ENCODE measurements around the gene USF1.
"Not testable (repeated sequence)": the region's sequence is repeated elsewhere in the genome, so short reads cannot be mapped to it uniquely, and the experiment has no call there.

Gene USF1

DNA sequence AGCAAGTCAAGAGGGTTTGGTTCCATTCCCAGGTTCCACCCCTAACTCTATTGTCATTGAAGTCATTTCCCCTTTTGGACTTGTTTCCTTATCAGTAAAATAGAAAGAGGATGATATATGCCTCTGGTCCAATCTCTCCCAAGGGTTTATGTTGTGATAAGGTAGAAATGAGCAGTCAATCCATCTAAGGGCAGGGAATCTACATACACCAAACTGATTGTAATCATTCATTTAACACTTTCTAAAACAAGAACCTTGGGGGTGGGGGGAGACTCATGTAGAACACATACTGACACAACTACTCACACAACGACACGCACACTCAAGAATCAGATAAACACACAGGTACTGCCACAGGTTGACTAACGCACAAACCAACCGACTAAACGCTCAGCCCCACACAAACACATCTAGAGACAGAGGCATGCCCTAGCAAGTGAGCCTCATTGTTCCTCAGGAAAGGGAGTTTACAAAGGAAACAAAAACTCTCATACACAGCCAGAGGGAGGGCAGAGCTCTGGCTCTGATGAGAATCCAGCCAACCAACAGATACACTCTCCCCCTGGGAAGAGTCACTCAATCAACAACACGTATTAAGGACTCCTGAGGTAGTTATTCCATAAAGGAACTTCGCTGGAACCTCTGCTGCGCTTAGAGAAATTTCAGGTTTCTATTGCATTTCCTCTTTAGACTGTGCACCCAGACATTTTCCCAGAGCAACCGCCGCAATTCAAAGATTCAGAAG is 25.9 kb downstream of the USF1 start:
- DNase-seq, result no peak

- not testable (repeated sequence) for DNase-seq
Observed at GRCh38 chr1:161019111-161019660, 26.6 kb downstream of the USF1 start.

GRCh38 chr1:161018631-161018930 is 27.2 kb downstream of the USF1 start:
- no peak for DNase-seq

- DNase-seq, result no peak
Observed at GRCh38 chr1:161017756-161018630, 27.8 kb downstream of the USF1 start.

- not testable (repeated sequence) for DNase-seq
Observed at GRCh38 chr1:161017181-161017580, 28.6 kb downstream of the USF1 start.

DNA sequence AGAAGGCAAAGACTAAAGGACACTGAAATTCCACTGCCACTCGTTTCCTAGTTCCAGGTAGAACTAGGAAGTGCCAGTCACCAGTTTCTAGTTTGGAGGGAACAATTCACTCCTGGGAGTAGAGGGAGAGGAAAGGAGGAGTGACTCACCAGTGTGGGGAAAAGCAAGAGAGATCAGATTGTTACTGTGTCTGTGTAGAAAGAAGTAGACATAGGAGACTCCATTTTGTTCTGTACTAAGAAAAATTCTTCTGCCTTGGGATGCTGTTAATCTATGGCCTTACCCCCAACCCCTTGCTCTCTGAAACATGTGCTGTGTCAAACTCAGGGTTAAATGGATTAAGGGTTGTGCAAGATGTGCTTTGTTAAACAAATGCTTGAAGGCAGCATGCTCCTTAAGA is 29.1 kb downstream of the USF1 start:
- not testable (repeated sequence) for DNase-seq

GRCh38 chr1:161013488-161014230 is 32.1 kb downstream of the USF1 start:
- DNase-seq, result peak; percentile 39

DNA sequence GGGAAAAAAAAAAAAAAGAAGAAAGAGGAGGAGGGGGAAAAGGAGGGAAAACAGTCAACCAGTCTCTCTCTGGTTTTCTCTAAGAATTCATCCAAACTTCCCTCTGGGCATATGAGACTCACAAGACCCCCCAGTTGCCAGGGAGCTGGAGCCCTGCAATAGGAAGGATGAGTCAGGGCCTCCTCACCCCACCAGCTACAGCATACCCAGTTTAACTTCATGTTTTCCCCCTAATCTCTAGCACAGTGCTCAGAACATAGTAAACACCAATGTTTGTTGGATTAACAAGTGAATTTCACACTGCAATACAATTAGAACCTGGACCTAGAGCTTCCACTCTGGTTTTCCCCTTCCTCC is 32.7 kb downstream of the USF1 start:
- DNase-seq, result no peak

DNA sequence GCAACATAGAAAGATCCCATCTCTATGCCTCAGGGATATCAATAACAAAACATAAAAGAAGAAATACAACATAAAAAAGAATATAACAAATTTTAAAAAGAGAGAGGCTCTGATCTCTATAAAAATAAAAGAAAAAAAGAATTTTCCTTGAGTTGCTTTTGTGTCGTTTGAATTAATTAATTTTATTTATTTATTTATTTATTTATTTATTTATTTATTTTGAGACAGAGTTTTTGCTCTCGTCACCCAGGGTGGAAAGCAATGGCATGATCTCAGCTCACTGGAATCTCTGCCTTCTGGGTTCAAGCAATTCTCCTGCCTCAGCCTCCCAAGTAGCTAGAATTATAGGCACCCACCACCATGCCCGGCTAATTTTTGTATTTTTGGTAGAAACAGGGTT is 33.4 kb downstream of the USF1 start:
- no peak for DNase-seq

- DNase-seq, result no peak
Observed at GRCh38 chr1:161009602-161010211, 36.1 kb downstream of the USF1 start.

- DNase-seq, result no peak
Observed at GRCh38 chr1:161008869-161009510, 36.8 kb downstream of the USF1 start.

DNA sequence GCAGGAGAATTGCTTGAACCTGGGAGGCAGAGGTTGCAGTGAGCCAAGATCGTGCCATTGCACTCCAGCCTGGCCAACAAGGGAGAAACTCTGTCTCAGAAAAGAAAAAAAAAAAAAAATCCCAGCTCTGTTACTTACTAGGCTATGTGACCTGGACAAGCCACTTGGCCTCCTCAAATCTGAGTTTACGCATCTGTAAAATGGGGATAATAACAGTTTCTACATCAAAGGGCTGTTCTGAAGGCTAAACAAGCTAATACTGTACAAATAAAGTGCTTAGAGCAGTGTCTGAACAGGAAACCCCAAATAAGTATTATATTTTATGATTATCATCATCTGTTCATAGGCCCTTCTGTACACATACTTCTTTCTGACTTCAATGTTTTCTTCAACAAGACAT is 38.4 kb downstream of the USF1 start:
- no peak for DNase-seq

DNA sequence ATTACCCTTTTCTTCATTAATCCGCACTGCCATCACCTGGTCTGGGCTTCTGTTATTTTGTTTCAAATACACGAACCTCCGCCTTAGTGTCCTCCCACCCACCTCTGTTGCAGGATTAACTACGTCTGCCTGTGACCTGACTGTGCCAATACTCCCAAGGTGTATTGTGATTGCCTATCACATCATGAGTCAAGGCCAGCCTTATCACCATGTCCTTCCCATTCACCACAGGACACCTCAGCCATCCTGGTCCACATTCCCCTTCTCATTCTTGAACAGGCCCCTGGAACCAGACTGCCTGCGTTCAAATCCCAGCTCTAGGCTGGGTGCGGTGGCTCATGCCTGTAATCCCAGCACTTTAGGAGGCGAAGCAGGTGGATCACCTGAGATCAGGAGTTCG is 39.2 kb downstream of the USF1 start:
- no peak for DNase-seq

DNA sequence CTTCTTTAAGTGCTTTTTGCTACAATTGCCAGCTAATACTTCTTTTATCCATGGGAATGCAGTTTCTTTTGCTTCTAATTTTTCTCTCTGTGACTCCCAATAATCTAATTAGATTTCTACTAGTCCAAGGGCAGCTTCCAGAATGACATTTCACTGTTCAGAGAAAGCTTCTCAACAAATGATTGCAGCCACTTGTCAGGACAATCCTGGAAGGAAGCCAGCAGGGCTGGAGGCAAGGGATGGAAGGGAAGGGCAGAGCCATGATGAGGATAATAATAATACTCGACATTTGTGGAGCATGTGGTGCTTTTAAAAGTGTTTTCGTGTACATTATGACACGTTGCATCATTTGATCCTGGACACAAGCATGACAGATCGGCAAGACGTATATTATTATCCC is 44.3 kb downstream of the USF1 start:
- no peak for DNase-seq

- DNase-seq, result no peak
Observed at GRCh38 chr1:161000736-161001480, 44.9 kb downstream of the USF1 start.

DNA sequence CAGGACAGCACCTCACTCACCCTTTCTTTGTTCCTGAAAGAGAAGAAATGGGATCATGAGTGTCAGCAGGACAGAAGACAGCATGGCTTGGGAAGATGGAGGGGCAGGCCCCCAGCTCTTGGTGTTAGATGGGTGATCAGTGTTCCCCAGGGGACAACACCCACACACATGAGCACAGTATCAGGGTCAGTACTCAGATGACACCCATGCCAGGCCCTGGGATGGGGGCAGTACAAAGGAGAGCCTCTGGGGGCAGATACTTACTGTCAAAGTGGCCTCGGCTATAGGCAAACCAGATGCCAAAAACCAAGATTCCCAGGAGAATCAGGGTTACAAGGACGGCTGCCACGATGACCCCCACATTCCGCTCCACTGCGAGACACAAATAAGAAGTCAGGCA is 46.4 kb downstream of the USF1 start:
- no peak for DNase-seq

DNA sequence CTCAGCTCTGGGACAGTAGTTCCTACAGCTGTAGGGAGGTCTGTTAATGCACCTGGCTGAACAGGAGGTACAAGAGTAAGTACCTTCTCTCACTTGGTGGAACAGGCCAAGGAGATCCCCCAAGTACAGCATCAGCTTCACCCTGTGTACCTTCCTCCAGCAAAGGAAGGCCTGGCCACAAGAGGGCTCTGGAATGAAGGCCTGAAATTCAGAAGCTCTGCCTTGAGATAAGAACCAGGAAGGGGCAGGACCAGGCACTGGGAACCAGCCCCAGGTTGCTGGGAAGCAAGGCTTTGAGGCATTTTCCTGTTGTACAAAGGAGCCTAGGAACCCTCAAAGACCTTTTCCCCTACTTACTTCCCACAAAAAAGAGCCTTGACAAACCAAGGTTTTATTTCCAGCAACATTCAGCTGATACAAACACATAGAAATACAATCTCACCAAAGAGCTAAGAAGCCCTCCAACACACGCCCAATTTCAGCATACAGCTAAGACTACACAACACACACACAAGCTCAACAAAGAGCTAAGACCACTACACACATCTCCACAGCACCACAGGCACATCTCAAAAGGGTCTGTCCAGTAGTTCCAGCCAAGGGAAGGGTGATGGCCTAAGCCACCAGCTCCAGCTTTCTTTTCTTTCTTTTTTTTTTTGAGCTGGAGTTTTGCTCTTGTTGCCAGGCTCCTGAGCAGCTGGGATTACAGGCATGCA is 48.3 kb downstream of the USF1 start:
- no peak for DNase-seq

DNA sequence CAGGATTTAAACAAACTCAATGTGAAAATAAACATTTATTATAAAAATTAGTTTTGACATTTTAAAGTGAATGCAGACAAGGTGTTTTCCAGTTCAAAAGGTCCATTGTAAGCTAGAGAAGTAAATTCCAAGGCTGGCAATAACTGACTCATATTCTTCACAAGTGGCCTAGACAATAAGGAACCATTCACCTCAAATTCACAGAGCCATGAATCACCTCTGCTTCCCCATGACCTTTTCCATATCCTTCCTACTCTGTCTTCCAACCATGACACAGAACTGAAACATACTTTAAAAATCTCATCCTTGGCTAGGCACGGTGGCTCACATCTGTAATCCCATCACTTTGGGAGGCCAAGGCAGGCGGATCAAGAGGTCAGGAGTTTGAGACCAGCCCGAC is 49.6 kb downstream of the USF1 start:
- DNase-seq, result no peak

- DNase-seq, result no peak
Observed at GRCh38 chr1:160993544-160994193, 52.1 kb downstream of the USF1 start.

DNA sequence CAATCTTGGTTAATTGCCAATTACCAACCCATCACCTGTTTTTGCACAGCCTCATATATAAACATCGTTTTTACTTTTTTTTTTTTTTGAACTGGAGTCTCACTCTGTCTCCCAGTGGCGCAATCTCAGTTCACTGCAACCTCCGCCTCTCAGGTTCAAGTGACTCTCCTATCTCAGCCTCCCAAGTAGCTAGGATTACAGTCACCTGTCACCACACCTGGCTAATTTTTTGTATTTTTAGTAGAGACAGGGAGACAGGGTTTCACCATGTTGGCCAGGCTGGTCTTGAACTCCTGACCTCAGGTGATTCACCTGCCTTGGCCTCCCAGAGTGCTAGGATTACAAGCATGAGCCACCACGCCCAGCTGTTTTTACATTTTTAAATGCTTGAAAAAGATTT is 53.7 kb downstream of the USF1 start:
- not testable (repeated sequence) for DNase-seq
